Measurements from ENCODE around the gene SNED1. TPM values are rescaled to one million over a fixed set of nuclear protein-coding genes. Genes with fewer than 3 reads are reported as not detected.

Gene SNED1
- total and polyA plus RNA-seq, 9 of the 15 experiments (the other 6 are each of a cell fraction or from before 2014, with no cell fraction given) = 0.03 to 0.07 (median 0.05) TPM; not detected in 5

DNA sequence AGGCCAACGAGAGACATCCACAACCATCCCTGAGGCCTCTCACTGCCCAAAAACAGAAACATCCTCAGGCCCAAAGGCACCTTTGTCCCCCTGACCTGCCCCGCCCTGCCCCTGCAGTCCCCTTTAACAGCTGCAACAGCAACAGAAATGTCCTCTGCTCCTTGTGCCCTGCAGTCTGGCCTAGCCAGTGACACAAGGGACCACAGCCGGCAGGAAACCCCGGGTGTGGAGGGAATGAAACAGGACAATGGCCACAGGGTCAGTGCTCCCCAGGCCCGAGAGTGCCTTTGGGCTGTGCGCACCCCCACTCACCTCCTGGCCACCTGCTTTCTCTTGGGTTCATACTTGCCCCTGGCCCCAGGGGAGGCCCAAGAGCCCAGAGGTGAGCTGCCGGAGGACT, 35.6 kb downstream of the SNED1 start:
- no TSS peak for BruUV-seq (replicated peaks)
- in situ Hi-C loops (cut with MboI) = no loop called here
- Histone ChIP-seq H3K4me3 (no peak overlapping the region), H3K9me3 (replicated peaks; ENCODE audit: control insufficient read depth, insufficient read depth, low read depth, low read length) (no peaks in the 10 kb centered on the region), H4K20me1 (replicated peaks; ENCODE audit: control insufficient read depth, insufficient read depth, low read length) (no peaks in the 10 kb centered on the region; the same call in 1 of the 2 replicates), H3K27me3 (ENCODE audit: control insufficient read depth in 2 of 2, insufficient read depth in 2 of 2, low read length in 2 of 2) (peaks cover 0 to 46% of the 10 kb centered on the region in 2 experiments; a peak in 2 of 5 replicates), H3K9ac (ENCODE audit: insufficient read depth in 1 of 2, low read depth in 2 of 2, low read length in 2 of 2) (no peak overlapping the region), H3K9me1 (ENCODE audit: control insufficient read depth, insufficient read depth, low read length) (no peaks in the 10 kb centered on the region), H3K4me2 (ENCODE audit: insufficient read depth, low read length) (no peak overlapping the region), H3K79me2 (ENCODE audit: control insufficient read depth, insufficient read depth, low read length) (no peaks in the 10 kb centered on the region), H2AFZ (ENCODE audit: low read depth, low read length) (no peak overlapping the region), H3K27ac (ENCODE audit: extremely low read depth, low read depth, low read length) (no peak overlapping the region), H3K4me1 (replicated peaks in 1 of 2; ENCODE audit: control insufficient read depth in 2 of 2, insufficient read depth in 2 of 2, low read length in 2 of 2) (peaks cover 0 to 25% of the 10 kb centered on the region in 2 experiments; a peak in 2 of 5 replicates), H3K36me3 (ENCODE audit: control insufficient read depth, insufficient read depth, low read length) (no peaks in the 10 kb centered on the region)
- CTCF ChIA-PET (ENCODE audit: low intra/inter-chr PET ratio) = no interaction called here
- POLR2A ChIA-PET = no interaction called here
- DNase-seq (ENCODE audit: extremely low read depth in 1 of 4, low spot score in 3 of 4) = no peak
- WGBS (ENCODE audit: insufficient coverage, low coverage, missing lambda C conversion rate) = 5% methylated on average over 7 of the region's 7 CpGs
- intact Hi-C loops (cut with micrococcal nuclease) = no loop called here
- no peak for ATAC-seq
- no peak for FAIRE-seq
- TF ChIP-seq ZNF507 (tag; conservative IDR thresholded peaks at IDR 0.05) (no peak), MEF2D (tag; conservative IDR thresholded peaks at IDR 0.05; ENCODE audit: low read depth) (no peak), ZNF785 (CRISPR knock-in tag; IDR thresholded peaks at IDR 0.05) (no peak), EP300 (IDR thresholded peaks at IDR 0.05; ENCODE audit: low read length) (no peak), TRIM28 (IDR thresholded peaks at IDR 0.05) (no peak)
- TF ChIP-seq, protein P1, sequence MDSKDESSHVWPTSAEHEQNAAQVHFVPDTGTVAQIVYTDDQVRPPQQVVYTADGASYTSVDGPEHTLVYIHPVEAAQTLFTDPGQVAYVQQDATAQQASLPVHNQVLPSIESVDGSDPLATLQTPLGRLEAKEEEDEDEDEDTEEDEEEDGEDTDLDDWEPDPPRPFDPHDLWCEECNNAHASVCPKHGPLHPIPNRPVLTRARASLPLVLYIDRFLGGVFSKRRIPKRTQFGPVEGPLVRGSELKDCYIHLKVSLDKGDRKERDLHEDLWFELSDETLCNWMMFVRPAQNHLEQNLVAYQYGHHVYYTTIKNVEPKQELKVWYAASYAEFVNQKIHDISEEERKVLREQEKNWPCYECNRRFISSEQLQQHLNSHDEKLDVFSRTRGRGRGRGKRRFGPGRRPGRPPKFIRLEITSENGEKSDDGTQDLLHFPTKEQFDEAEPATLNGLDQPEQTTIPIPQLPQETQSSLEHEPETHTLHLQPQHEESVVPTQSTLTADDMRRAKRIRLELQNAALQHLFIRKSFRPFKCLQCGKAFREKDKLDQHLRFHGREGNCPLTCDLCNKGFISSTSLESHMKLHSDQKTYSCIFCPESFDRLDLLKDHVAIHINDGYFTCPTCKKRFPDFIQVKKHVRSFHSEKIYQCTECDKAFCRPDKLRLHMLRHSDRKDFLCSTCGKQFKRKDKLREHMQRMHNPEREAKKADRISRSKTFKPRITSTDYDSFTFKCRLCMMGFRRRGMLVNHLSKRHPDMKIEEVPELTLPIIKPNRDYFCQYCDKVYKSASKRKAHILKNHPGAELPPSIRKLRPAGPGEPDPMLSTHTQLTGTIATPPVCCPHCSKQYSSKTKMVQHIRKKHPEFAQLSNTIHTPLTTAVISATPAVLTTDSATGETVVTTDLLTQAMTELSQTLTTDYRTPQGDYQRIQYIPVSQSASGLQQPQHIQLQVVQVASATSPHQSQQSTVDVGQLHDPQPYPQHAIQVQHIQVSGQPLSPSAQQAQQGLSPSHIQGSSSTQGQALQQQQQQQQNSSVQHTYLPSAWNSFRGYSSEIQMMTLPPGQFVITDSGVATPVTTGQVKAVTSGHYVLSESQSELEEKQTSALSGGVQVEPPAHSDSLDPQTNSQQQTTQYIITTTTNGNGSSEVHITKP (IDR thresholded peaks at IDR 0.05; ENCODE audit: partially characterized antibody) = no peak
- TF ChIP-seq, protein P2, sequence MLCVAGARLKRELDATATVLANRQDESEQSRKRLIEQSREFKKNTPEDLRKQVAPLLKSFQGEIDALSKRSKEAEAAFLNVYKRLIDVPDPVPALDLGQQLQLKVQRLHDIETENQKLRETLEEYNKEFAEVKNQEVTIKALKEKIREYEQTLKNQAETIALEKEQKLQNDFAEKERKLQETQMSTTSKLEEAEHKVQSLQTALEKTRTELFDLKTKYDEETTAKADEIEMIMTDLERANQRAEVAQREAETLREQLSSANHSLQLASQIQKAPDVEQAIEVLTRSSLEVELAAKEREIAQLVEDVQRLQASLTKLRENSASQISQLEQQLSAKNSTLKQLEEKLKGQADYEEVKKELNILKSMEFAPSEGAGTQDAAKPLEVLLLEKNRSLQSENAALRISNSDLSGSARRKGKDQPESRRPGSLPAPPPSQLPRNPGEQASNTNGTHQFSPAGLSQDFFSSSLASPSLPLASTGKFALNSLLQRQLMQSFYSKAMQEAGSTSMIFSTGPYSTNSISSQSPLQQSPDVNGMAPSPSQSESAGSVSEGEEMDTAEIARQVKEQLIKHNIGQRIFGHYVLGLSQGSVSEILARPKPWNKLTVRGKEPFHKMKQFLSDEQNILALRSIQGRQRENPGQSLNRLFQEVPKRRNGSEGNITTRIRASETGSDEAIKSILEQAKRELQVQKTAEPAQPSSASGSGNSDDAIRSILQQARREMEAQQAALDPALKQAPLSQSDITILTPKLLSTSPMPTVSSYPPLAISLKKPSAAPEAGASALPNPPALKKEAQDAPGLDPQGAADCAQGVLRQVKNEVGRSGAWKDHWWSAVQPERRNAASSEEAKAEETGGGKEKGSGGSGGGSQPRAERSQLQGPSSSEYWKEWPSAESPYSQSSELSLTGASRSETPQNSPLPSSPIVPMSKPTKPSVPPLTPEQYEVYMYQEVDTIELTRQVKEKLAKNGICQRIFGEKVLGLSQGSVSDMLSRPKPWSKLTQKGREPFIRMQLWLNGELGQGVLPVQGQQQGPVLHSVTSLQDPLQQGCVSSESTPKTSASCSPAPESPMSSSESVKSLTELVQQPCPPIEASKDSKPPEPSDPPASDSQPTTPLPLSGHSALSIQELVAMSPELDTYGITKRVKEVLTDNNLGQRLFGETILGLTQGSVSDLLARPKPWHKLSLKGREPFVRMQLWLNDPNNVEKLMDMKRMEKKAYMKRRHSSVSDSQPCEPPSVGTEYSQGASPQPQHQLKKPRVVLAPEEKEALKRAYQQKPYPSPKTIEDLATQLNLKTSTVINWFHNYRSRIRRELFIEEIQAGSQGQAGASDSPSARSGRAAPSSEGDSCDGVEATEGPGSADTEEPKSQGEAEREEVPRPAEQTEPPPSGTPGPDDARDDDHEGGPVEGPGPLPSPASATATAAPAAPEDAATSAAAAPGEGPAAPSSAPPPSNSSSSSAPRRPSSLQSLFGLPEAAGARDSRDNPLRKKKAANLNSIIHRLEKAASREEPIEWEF (CRISPR knock-in tag; IDR thresholded peaks at IDR 0.05) = no peak
